Stimulated activated CD4-positive, alpha-beta T cell treated with anti-CD3 and anti-CD28 coated beads, Interleukin-1b, Interleukin-23, amount 100 ng/mL, for 1 hour (primary cell): ENCODE measurements around the gene FN1.
"Not testable (repeated sequence)": the region's sequence is repeated elsewhere in the genome, so short reads cannot be mapped to it uniquely, and the experiment has no call there.

Experiments
- DNase-seq, 2 donors: peaks; one replicate each; pipeline ENCODE4 v3.0.0-alpha.2; 2020; ENCODE audit warnings: low read depth in 2 of 2

Gene FN1

DNA sequence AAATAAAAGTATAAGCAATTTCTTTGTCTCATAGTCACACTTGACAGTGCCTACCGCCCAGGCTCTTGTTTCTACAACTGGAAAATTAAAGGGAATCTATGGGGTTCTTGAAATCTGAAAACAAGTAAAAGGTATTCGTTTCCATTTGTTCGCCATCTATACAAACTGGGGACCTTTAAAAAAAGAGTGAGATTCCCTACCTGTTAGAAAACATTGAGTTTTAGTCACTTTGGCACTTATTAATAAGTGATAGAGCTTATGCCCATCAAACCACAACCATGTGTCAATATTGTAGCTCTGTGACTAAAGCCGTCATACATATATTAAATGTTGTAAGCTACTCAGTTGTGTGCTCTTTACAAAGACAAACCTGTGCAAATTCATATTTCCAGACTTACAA, 13.2 kb downstream of the FN1 start:
- DNase-seq: no peak

DNA sequence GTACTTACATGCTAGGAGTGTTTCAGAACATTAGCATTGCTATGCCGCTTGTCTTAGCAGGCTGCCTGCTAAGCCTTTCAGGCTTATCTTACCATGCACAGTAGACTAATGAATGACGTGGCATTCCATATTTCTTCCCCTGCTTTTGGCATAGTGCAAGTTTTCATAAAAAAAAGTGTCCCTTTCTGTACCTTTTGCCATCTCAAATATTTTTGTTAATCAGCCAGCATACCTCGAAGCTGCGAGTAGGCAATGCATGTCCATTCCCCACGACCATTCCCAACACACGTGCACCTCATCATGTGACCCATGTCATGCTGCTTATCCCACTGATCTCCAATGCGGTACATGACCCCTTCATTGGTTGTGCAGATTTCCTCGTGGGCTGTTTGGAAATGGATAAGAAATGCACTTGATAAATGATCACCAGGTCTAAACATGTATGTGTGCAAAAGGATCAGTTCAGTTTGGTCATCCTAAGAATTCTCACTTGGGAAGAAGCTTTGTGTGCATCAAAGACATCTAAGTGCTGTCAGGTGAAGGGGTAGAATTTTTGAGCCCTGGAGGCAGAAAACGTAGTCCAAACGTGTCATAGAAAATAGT, 13.9 kb downstream of the FN1 start:
- DNase-seq: no peak

DNA sequence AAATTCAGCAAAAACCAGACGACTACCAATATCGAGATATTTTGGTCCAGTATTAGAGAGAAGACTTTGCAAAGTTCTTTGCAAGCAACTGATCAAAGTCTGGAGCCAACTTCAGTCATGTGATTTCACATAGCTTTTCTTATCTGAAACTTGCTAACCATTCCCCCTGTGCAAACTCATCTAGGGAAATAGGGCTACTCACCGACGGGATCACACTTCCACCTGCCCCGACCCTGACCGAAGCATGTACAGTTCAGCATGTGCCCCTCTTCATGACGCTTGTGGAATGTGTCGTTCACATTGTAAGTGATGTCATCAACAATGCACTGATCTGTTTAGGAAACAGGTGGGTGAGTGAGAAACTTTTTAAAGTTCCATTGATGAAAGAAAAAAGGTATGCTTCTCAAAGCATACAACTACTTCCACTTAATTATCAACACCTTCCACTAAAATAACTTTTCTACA, 15.4 kb downstream of the FN1 start:
- DNase-seq: no peak

DNA sequence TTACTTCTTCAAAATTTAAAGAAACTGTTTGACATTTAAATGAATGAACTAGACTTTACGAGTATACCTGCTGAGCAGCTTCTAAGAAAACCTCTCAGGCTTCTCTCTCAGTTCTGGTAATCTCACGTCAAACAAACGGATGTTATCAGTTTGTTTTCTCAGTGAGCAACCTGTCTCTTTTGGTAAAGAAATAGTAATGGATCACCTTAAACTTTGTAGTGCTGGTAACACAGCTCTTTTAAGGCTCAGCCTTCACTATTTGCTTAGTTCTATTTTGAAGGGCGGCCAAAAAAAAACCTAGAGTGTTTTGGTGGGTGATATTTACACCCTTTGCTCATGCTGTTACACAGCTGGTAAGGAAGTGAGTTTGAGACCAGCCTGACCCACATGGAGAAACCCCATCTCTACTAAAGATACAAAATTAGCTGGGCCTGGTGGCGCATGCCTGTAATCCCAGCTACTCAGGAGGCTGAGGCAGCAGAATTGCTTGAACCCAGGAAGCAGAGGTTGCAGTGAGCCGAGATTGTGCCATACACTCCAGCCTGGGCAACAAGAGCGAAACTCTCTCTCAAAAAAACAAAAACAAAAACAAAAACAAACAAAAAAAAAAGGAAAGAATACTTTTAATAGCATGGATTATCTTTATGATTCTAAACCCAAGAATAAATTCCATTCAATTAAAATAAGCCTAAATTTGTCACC, 15.9 kb downstream of the FN1 start:
- no peak for DNase-seq

DNA sequence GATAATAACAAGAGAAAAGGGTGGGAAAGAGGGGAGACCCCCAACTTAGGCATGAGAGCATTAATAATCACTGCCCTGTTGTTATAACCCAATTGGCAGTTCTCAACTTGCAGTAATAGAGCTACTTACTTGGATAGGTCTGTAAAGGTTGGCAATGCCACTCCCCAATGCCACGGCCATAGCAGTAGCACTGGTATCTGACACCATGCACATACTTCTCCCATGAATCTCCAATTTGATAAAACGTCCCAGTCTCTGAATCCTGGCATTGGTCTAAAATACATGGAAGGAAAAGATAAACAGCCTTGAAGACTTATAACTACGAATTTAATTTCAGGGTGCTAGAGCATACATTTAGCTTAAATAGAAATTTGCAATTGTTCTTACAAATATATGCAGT, 16.8 kb downstream of the FN1 start:
- no peak for DNase-seq

DNA sequence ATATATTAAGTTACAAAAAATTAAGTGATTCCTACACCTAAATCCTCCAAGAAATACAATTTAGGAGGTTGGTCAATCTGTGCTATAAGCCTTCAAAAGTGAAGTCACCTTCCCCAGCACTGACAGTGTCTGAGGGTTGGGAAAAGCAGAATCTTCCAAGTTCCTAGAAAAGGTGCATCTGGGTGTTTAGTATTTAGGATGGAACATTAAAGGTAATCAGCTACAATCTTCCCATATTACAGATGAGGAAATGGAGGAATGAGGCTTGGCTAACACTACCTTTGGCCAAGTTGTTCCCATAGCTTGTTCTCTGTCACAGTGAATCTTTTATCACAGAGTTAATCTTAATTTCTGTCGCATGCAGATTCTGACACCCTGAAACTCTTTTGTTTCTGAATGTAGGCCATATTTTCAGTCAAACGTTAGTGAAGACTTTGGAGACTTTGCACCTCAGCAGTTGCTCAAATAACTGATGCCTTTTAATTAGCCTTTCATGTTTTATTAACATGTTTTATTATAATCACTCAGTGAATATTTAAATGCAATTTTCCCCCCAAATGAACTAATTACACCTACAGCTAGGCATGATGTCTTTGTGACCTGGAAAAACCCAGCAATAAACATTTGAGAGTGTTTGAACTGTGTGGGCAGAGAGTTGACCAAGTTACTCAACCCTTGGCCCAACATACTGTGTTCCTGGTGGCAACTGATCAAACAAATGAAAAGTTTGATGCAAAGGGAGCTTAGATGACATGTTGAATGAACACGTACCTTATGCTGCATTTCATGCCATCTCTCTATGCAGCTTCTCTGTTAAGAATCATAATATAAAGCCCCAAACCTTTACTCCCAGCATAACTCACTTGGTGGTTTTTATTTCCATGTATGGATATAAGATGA, 17.6 kb downstream of the FN1 start:
- DNase-seq: no peak

DNA sequence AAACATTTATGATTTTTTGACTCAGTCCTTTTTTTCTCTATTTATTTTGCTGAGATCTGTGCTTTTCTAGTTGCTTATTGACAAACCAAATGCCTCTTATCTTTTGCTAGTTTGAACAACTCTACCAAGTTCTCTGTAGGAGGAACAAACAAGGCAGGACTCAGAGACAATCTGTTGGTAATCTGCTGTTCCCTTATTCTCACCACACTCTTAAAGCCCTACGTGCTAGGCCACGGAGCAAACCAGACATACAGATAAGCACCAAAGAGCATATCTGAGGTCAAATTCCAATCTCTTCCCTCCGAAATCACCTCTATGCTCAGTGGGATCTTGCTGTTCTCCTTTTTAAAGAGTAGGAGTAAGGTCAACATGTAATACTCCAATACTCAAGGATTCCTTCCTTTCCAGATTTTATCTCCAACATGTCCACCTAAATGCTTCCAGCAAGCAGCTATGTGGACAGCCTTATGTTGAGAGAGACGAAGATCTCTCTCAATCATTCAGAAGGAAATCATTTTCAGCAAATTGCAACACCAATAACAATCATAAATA, 18.4 kb downstream of the FN1 start:
- no peak for DNase-seq

DNA sequence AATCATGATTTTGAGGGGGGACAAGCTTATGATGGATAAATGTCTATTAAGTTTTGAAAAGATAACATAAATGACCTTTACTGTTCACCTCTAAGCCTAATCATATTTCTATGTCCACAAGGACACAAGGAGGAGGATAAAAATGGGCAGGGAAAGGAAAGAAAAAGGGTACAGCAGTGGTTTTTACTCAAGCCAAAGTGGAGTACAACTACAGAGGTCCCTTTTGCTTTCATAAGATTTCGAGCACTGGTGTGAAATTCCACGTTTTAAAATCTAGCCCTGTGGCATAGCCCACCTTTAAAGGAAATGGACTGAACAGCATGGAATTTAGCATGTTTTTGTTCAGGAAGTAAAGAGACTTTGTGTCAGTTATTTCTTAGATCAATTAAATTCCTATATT, 19.2 kb downstream of the FN1 start:
- DNase-seq: no peak

DNA sequence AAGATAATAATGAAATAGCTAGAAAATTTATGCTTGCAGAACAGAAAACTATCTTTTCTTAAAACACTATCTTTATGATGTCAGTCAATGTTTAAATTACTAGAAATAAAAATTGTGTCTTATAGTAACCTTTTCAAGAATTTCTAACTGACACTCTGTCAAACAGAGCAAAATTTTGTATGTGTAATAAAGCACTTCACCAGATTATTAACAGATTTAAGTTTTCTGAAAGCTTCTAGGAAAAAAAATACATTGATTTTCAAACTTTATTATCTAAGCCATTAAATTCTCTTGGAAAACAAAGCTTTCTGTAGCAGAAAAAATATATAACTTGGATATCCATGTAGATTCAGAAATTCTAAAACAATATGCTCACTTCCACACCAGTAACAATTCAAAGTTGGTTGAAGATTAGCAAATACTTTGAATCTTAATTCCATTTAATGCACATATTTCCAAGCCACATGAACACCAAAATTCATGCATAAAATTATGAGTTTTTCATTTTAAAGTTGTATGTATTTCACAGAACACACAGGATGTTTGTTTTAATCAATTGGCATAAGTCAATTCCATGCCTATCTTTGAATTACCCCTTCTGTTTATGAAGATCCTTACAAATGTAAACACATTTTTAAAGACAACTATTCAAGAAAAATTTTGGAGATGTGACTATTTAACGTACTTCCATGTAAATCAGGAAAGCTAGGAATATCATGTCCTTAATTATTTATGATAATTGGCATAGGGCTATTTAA, 19.9 kb downstream of the FN1 start:
- no peak for DNase-seq

DNA sequence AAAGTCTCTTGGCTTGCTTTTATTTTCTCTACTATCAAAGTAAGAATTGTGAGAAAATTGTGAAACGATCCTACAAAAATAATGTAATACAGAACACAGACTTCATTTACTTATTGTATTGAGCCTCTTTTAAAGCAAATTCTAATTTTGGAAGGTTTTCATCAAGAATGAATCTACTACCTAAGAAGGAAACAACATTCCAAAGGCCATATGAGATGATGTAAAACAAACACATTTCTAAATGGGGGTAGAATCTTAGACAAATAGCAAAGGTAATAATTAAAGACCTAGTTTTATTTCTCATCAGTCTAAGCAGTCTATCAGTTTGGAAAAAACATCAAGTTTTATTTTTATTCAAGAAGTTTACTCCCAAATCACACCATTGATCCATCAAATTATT, 20.6 kb downstream of the FN1 start:
- no peak for DNase-seq

DNA sequence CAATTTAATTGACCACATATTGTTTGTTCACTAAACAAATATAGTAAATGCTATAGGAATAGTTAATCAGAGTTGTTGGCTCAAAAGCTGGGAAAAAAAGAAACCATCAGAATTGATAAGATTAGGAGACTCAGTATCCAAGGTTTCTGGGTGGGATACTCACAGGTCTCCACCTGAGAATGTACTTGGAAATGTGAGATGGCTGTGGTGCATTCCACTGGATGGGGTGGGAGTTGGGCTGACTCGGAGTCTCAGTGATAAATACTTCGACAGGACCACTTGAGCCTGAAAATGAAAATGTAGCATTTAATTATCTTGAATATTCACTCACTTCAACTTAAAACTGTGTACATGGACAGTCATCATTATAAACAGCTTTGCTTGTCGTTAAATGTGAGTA, 21.2 kb downstream of the FN1 start:
- no peak for DNase-seq

DNA sequence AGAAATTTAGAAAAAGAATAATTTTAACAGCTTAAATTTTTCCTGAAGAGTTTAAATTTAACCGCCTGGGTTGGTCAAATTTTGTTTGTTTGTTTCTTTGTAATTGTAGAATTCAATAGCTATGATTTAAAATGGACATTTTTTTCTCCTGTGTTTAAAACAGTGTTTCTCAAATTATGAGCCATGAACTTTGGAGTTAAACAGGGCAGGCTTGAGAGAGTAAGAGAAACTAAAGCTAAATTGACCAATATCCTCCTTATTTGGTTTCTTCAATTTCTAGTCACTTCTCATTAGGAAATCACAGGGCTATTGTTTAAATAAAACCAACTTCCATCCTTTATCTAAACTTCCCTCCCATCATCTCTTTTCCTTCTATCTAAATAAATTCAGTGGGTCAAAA, 21.9 kb downstream of the FN1 start:
- DNase-seq: no peak

DNA sequence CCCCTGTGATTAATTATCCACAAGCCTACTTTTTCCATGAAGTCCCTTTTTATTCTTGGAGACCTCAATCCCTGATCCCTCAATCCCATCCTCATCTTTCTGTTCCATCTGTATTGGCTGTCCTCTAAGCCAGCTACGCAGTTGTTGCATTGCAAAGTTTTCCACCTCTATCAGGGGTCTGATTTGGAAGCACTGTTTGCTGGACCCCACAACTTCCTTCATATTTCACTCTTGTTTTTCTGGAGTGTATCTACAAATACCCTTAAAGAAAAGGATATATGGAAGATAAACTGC, 22.4 kb downstream of the FN1 start:
- DNase-seq: no peak

DNA sequence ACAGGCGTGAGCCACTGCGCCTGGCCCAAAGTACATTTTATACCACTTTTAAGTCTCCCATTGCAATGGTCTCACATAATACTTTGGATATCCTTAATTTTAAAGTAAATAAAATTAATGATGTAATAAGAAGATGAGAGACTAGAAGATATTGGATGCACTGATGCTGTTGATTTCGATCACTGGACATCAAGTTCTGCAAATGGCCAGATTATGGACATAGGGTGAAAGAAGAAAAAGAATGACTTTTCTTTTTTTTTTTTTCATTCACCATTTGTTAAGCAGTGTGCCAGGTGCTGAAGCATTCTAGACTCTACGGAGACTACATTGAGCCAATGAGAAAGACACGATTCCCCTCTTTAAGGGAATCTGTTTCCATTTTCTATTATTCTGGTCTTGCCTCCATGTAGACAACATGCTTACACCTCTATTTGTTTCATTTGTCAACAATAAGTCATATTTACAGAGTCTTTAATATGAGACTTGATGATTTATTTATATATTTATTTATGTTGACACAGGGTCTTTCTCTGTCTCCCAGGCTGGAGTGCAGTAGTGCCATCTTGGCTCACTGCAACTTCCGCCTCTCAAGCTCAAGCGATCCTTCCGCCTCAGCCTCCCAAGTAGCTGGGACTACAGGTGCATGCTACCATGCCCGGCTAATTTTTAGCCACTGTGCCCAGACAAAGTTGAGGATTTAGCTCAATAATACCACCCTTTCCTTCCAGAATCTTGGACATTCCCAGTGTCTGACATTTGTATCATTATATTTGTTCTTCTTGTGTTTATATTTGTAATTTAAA, 23.7 kb downstream of the FN1 start:
- DNase-seq: no peak

DNA sequence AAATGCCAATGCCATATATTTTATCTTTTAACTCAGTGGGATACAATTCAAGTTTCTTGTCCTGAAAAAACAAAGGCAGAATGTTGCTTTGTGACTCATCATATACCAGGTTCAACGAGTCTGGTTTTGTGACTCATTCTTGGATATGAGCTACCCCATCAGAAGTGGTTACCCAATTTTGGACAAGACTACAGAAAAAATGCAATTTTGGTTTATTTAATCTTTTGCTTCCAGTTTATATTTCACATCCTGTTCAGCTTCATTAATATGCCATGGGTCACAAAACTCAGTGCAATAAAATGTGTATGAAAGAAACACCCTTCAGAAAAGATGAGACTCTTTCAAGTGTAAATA, 25.0 kb downstream of the FN1 start:
- DNase-seq: no peak

DNA sequence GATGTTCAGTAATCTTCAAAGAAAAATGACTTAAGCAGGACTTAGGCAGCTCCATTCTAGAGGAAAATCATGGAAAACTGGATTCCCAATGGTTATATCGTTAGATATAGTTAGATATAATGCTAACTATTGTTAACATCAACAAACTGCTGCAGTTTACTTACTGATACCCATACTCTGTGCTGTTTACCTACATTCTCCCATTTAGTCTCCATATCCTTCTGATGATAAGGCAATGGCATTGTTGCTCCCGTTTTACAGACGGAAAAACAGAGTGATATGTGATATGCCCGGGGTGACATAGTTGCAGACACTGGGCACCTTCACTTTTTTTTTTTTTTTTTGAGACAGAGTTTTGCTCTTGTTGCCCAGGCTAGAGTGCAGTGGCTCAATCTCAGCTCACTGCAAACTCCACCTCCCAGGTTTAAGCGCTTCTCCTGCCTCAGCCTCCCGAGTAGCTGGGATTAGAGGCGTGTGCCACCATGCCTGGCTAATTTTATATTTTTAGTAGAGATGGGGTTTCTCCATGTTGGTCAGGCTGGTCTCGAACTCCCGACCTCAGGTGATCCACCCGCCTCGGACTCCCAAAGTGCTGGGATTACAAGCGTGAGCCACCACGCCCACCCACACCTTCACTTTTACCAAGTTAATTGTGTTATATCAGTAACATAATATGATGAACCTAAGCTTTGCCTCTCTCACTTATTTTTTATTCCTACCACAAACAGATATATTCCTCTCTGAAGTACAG, 25.5 kb downstream of the FN1 start:
- not testable (repeated sequence) for DNase-seq

DNA sequence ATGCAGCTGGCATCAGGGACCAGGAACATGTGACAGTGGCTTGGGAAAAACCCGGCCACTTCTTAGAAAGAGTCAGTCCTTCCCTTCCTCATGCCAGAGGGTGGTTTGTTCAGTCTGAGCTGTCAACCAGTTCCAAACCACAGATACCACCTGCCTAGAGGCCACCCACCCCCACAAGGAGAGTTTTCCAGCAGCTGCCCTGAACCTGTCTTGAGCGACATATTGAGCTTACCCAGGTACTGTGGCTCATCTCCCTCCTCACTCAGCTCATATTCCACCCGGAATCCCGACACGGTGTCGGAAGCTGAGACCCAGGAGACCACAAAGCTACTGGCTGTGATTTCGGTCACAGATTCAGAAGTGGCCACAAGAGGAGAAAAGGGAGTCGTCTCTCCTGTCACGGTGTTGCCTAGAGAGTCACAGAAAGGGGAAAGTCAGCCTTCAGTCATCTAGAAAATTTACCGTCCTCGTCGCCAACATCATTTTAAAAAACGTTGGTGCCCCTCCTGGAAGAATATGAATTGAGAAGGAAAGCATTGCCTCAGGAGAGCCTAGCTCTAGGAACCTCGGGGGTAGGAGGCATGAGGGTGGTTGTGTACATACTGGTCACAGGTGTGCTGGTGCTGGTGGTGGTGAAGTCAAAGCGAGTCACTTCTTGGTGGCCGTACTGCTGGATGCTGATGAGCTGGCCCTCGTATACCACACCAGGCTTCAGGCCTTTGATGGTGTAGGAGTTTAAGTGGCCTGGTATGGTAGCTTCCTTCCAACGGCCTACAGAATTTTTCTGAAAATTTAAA, 26.3 kb downstream of the FN1 start:
- DNase-seq: no peak

DNA sequence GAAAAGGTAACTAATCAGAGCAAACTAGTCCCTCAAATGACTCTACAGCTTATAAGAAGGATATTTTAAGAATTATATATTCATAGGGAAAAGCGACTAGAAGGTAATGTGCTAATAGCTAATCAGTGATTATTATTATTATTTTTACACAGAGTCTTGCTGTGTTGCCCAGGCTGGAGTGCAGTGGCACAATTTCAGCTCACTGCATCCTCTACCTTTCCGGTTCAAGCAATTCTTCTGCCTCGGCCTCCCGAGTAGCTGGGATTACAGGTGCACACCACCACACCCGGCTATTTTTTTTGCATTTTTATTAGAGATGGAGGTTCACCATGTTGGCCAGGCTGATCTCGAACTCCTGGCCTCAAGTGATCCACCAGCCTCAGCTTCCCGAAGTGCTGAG, 27.4 kb downstream of the FN1 start:
- DNase-seq: not testable (repeated sequence)

DNA sequence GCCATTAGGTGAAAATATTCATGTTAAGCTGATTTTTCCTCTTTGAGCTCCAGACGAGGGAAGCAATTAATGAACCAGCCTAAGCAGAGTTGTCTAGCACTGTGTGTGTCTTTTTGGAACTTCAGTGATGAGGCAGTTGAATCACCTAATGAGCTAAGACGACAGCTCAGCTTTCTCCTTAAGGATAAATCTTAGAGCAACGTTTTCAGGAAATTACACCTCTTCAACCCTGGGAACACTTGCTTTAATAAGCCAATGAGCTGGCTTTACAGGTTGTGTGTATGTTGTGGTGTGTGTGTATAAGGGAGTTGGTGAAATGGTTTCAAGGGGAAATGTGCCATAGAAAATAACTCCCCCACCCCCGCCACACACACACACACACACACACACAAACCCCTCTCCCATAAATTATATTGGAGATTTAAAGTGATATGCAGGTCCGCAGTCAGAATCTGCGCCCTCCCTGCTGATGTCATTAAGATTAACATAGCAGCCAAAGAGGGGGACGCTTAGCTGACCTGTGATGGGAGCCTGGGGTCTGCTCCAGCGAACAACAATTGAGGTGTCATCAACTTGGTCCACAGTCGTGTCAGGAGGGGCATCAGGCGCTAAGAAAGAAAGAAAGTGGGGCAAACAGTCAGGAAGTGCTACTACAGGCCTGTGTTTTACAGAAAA, 28.1 kb downstream of the FN1 start:
- no peak for DNase-seq
